GM08714 (cell line): Measurements from ENCODE around the gene NUMA1.

Experiments
- H3K4me3 ChIP-seq: fragments of 200-500 bp; sonication (Bioruptor generic); 2 replicates; pipeline ENCODE4 v1.5.1; 2014; ENCODE audit warnings: mild to moderate bottlenecking, low read length, inconsistent platforms
- ZNF274 ChIP-seq: IDR thresholded peaks from 2 replicates; pipeline ENCODE4 v1.6.1; 2012; ENCODE audit warnings: mild to moderate bottlenecking, low read depth, low read length

The NUMA1 gene

DNA sequence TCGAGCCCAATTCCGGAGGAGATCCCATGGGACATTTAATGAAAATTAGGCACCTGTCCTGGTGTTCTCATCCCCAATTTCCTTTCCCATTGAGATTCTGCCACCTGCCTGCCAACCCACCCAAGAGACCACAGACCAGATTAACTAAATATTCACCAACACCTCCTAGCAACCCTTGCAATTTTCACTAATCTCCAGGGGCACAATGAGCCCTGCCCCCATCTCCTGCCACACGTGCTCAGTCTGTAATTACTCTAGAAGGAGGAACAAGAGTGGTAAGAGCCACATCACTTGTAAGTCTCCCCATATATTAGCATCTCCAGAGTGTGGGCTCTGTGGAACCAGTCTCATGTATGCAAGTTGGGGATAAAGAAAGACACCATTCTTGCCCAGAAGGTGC, 43.7 kb downstream of the NUMA1 start:
- TF ChIP-seq ZNF274, result no peak

DNA sequence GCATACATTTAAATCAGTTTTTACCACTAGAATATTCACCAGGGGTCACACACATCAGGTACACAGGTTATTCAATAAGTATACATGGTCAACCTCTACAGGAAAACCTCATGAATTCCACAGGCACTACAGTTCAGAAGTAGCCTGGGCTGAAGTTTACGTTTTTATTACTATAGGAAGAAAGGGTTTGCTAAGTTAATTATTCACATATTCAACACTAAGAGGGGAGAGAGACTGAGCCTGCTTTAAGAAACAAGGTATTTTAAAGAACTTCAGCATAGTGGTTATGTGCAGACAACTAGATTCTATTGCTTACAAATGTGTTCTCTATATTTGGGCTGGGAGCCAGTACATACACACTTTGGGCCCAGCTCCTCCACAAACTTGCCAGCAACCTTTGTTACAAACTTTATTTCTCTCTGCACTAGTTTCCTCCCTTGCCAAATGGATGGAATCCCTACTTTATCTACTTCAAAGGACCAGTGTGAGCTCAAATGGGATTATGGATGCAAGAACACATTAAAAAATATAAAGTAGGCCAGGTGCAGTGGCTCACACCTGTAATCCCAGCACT, 49.8 kb downstream of the NUMA1 start:
- no peak overlapping the region for H3K4me3 ChIP-seq
- no peak for TF ChIP-seq ZNF274

More for the DNA sequence above, 43.7 kb downstream of the NUMA1 start:
- no peak overlapping the region for H3K4me3 ChIP-seq

DNA sequence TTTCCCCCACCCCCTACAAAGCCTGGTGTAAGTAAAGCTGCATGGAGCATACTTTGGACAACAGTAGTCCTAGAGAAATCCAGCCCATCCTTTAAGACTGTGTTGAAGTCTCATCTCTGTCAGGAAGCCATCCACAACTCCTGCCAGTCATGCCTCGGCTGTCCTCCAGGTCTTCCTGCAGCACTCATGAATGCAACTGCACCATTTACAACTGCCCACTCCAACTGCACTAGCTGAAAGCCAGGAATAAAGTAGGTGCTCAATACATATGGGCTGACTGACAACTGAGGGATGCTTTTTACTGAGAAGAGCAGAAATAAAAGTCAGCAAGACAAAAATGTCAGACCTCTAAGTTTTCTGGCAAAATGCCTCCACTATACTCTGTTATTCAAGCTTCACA, 54.3 kb downstream of the NUMA1 start:
- no peak for TF ChIP-seq ZNF274

DNA sequence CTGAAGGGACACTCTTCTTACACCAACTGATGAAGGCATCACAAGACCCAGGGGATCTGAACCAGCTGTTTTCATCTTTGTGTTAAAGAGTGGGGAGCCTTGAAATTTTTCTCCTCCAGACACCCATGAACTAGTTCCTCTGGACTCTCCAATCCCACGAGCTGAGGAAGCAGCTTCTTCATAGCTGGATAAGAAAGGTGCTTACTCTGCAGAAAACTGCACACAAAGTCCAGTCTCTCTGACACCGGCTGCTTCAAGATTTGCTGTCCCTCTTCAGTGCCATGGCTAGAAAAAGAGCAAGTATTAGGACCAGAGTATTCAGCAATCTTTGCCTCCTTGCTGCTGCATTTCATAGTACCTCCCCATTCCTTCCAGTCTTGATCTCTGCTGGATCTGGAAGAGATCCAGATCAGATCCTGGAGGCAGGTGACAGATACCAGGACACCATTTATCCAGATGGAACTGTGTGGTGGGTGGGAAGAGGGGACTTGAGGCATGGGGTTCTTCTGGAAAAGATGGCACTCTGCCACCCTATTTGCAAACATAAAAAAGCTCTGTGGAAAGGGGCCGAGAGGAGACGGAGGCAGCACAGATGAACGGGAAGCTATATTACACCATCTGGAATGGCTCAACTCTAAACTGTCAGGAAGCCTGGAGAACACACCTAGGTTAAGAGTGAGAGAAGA, 56.1 kb downstream of the NUMA1 start:
- no peak for TF ChIP-seq ZNF274
- H3K4me3 ChIP-seq, result no peak overlapping the region

More for the DNA sequence above, 54.3 kb downstream of the NUMA1 start:
- no peak overlapping the region for H3K4me3 ChIP-seq

DNA sequence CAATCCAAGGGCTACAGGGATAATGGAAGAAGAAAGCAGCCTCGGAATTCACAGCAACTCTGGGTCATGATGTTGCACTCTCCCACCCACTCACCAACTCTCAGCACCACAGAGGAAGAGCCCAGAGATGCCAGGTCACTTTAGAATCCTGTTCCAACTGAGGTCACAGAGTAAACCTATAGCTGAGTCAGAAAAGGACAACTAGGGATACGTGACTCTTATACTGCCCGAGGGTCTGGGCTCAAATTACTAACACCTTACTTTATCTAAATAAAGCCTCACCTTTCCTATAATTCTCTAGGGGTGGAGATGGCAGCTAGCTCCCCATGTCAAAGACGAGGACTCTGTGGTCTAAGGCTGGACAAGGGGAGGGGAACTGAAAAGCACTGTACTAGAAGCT, 57.0 kb downstream of the NUMA1 start:
- TF ChIP-seq ZNF274, result no peak
- H3K4me3 ChIP-seq, result no peak overlapping the region

DNA sequence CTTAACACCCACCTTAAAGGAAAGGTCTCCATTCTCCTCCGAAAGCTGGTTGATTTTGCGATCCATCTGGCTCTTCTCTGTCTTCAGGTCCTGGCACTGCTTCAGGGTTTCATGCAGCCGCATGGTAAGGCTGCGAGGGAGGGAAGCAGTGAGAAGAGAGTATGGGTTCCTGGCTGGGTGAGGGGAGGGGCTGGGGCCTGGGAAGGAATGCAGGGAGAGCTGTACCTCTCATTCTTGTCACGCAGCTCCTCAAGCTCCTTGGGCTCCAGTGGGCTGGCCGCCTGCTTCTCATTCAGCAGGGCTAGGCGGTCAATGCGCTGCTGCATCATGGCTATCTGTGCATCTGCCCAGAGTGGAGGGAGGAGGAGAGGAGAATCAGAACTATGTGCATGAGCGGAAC, 62.2 kb downstream of the NUMA1 start:
- no peak overlapping the region for H3K4me3 ChIP-seq
- TF ChIP-seq ZNF274, result no peak

DNA sequence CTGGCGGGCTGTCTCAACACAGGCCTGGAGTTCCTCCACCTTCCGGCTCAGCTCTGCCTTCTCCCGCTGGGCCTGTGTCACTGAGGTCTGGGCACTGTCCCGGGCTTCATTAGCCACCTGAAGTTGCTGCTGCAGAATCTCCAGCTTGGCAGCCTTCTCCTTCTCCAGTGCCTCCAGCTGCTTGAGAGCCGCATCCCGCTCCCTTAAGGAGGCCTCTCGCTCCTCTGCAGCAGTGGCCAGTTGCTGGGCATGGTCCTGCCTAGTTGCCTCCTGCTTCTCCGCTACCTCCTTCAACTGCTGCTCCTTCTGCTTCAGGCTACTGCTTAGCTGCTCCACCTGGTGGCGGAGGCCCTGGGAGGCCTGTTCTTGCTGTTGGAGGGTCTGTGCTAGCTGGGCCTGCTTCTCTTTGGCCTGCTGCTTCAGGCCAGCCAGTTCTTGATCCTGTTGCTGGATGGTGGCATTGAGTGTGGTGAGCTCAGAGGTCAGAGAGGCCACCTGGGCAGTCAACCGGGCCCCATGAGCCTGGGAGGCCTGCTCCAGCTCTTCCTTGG, 64.8 kb downstream of the NUMA1 start:
- no peak overlapping the region for H3K4me3 ChIP-seq
- no peak for TF ChIP-seq ZNF274

DNA sequence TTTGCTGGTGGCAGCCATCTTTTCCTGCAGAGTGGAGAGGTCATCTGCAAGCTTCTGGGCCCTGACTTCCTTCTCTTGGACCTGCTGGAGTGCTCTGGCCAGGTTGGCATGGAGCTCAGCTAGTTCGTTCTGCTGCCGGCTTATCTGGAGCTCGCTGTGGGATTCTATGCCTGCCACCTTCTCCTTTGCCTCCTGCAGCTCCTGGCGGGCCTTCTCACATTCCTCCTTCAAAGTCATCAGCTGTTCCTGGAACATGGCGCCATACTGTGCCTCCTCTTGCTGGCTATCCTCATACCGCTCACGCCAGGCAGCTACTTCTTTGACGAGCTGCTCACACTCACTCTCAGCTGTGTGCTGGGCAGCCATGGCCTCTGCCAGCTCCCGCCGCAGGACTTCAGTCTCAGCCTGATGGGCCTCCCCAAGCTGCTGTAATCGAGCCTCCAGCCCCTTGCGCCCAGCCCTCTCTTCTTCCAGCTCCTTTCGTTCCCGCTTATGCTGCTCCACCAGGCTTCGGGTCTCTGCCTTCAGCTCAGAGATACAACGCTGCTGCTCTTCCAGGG, 65.5 kb downstream of the NUMA1 start:
- TF ChIP-seq ZNF274, result no peak
- H3K4me3 ChIP-seq, result no peak overlapping the region

DNA sequence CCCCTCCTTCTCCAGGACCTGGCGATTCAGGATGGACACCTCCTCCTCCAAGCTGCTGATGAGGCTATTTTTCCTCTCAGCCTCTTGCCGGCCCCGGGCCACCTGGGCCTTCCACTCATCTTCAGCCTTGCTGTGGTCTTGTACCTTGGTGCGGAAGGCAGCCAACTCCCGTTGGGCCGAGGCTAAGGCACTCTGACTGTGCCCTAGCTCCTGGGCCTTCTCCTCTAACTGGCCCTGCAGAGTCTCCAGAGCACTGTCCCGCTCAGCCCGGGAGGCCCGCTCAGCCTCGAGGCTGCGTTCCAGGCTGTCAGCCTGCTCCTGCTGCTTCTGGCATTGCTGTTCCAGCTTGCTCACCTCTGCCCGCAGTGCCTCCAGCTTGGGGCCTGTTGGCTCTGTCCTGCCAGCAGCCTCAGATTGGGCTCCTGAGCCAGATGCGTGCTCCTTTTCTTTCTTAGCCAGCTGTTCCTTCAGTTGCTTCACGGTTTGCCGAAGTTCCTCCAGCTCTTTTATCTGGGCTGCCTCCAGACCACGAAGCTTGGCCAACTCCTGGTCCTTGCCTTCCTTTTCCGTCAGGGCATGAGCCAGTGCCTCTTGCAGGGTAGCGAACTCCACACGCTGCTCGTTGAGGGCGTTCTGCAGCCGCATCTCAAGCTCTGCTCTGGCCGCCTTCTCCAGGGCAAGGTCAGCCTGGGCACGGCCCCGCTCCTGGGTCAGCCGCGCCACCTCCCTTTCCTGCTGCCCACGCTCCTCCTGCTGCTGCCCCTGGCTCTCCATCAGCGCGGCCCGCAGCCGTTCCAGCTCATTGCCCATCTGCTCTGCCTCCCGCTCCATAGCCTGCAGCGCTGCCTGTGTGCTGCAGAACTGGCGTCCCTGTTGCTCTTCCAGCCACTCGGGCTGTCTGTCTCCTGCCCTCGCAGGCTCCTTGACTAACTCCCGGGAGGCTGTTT, 66.3 kb downstream of the NUMA1 start:
- H3K4me3 ChIP-seq, result no peak overlapping the region
- TF ChIP-seq ZNF274, result no peak

DNA sequence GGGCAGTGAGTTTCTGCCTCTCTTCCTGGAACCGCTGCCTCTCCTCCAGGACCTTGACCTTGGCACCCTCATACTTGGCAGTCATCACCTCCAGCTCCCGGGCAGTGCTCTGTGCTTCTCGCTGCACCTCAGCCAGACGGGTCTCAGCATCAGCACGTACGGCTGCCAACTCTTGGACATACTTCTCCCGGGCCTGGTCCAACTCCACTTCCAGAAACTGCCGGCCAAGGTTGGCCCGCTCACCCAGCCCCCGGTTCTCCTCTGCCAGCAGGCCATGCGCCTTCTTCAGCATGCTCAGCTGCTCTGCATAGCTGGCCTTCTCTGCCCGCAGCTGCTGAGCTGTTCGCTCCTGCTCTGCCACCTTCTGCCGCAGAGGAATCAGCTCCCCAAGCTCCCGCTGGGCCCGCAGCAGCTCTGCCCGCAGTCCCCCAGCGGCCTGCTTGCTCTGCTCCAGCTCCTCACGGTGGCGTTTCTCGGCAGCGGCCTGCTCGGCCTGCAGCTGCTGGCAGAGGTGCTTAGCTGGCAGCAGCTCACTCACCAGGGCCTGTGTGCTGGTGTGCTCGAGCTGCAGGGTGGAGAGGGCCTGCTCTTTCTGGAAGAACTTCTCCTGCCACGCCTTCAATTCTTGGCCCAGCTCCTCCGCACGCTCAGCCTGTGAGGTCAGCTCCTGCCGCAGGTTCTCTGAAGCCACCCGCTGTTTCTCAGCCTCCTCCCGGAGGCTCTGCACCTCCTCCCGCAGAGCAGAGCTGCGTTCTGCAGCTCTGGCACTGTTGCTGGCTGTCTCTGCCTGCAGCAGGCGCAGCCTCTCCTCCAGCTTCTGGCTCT, 67.2 kb downstream of the NUMA1 start:
- TF ChIP-seq ZNF274, result no peak
- H3K4me3 ChIP-seq, result no peak overlapping the region

DNA sequence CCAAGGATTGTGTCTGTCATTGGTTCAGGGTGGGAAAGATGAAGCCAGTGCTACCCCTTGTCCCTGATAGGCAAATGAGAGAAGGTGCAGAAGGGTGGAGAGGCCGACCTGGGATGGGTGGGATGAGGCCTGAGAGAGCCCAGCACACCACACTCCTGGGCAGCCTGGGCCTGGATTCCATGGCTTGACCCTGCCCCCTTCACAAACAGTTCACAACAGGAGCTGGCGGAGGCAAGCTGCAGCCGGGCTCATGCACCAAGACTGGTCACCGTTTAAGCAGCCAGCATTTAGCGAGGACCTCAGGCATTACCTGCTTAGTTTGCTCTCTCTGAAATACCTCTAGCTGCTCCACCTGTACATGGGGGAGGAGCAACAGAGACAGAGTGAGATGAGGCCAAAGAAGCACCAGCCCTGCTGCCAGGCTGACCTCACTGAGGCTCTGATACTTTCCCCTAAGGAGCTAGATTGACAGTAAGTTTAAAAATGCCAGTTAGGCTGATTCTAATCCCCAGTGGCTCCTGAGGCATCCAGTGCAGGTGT, 68.2 kb downstream of the NUMA1 start:
- no peak for TF ChIP-seq ZNF274
- no peak overlapping the region for H3K4me3 ChIP-seq

DNA sequence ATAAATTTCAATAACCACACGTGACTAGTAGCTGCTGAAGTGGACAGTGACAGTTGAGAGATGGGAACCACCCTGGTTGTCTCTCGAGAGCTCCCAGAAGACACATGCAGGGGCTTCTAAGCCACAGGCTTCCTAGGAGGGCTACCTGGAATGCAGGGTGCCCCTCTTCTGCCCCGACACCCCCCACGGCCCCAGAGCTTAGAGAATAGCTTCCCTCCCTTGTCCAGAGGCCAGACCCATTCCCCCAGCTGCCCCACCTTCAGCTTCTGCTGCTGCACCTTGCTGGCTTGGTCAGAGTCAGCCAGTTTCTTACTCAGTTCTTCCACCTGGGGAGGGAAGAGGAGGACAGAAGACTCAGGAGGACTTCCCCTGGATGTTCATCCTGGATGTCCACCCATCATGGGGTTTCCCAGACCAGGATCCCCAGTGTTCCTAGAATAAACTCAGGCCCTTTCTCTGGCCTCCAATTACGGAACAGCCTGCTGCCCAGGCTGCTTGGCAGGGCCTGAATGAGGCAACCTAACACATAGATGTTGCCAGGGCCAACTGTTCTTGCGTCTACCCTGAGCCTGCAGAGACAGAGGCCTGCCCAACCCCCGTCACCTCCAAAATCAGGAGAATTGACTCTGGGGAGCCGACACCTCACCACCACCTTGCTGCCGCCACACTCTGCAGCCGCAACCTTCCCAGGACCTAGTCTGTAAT, 69.7 kb downstream of the NUMA1 start:
- H3K4me3 ChIP-seq, result no peak overlapping the region
- TF ChIP-seq ZNF274, result no peak

DNA sequence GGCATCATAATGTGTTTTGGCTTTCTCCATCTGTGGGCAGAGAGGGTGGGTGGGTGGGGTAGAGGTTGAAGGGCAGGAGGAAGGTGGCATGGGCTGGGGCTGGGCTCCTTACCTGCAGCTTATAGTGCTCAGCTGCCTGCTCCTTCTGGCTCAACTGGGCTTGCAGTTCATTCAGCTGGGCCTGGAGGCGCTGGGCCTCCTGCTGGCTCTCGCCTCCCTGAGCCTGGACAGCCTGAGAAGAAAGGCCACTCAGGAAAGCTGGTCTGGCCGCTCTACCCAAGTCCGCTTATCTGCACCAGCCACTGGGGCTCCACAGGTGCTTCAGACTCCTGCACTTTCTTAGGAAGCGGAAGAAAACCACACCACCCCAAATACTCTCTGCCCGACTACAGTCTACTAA, 71.2 kb downstream of the NUMA1 start:
- no peak for TF ChIP-seq ZNF274
- no peak overlapping the region for H3K4me3 ChIP-seq
